Stimulated activated CD4-positive, alpha-beta T cell treated with anti-CD3 and anti-CD28 coated beads, Interleukin-12 subunit alpha, Interleukin-12 subunit beta, amount 100 ng/mL, for 24 hours (primary cell): Measurements from ENCODE around the gene NCAPG.
"Not testable (repeated sequence)": the region's sequence is repeated elsewhere in the genome, so short reads cannot be mapped to it uniquely, and the experiment has no call there.

Source experiments
- DNase-seq, 2 experiments: peaks; one replicate each; pipeline ENCODE4 v3.0.0-alpha.2; 2020; ENCODE audit warnings: low read depth in 2 of 2

Gene NCAPG

DNA sequence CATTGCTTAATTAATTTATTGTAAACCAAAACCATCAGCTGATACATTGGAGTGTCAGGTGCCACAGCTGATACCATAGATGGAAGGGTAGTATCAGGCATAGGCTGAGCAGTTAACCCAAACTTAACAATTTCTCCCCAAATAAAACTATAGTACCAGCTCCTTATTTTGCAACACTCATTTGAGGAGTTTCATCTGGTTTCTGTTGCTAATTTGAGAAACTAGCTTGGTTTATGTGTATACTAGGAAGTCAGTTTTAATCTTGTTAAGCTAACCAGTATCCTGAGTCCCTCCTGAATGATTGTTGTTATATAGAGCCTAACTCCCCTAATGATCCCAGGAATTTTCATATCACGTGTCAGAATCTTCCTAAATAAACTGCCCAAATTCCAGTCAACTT is 13.0 kb upstream of the NCAPG start:
- DNase-seq = no peak

GRCh38 chr4:17805580-17806155 is 5.1 kb upstream of the NCAPG start:
- no peak for DNase-seq

DNA sequence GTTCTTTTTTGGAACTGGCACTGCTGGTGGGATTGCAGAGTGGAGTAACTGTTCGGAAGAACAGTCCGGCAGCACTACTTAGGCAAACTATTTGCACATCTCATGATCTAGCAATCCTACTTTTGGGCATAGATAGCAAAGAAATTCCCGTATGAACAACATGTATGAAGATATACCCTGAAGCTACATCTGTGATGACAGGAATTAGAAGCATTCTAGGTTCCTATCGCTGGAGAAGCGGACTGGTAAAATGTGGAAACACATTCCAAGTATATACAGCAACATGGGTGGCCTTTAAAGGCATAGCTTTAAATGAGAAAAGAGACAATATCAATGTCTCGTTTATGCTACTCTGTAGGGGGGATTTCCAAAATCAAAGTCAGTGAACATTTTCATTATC is 3.3 kb upstream of the NCAPG start:
- no peak for DNase-seq

GRCh38 chr4:17809667-17810066 is 1.1 kb upstream of the NCAPG start:
- DNase-seq = no peak

DNA sequence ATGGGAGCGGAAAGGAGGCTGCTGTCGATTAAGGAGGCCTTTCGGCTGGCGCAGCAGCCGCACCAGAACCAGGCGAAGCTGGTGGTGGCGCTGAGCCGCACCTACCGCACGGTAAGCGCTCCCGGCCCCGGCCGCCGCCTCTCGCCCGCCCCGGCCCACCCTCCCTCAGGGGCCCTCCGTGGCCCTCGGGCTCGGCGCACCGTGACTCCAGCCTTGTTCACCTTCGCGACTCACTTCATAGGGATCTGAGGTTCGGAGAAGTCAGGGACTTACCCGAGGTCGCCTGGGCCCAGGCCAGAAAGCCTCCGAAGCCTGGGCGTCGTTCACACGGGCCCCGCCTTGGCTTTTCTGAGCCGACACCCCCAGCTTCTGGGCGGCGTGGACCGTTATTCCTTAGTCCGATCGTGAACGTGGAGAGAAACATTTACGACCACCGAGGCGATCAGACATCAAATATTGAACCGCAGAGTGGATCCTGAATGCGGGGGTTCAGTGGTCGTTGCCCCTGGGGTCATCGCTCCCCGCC is 362 bp downstream of the NCAPG start:
- peak in 1 of 2 experiments; percentile 13 for DNase-seq

GRCh38 chr4:17812125-17812524 is 1.3 kb downstream of the NCAPG start:
- no peak for DNase-seq

- DNase-seq = no peak
Observed at GRCh38 chr4:17812801-17813200, 2.0 kb downstream of the NCAPG start.

DNA sequence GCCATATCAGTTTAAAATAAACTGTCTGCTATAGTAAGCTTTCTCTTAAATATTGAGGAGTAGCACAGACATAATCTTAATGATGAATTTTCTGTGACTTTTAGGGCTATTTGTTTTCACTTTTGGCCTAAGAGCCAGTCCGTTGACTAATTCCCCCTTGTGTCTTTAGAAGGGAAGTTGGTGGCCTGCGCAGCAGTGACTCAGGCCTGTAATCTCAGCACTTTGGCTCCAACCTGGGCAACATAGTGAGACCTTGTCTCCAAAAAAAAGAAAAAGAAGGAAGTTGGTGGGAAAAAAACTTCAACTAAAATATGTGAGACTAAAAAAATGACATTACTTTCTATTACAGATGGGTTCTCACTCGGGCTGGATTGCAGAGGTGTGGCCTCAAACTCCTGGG is 3.4 kb downstream of the NCAPG start:
- no peak for DNase-seq

- no peak for DNase-seq
Observed at GRCh38 chr4:17816142-17816541, 5.4 kb downstream of the NCAPG start.

DNA sequence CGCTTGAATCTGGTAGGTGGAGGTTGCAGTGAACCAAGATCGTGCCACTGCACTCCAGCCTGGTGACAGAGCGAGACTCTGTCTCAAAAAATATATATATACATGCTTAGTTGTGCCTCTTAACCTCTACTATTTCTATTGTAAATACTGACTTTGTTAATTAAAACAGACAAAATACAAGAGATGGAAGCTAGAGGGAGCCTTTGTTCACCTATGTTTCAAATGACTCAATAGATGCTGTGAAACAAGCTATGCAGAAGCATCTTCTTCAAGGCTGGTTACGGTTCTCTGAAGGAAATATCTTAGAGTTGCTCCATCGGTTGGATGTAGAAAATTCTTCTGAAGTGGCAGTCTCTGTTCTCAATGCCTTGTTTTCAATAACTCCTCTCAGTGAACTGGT is 6.2 kb downstream of the NCAPG start:
- no peak for DNase-seq

GRCh38 chr4:17823871-17824669 is 13.3 kb downstream of the NCAPG start:
- DNase-seq = no peak

DNA sequence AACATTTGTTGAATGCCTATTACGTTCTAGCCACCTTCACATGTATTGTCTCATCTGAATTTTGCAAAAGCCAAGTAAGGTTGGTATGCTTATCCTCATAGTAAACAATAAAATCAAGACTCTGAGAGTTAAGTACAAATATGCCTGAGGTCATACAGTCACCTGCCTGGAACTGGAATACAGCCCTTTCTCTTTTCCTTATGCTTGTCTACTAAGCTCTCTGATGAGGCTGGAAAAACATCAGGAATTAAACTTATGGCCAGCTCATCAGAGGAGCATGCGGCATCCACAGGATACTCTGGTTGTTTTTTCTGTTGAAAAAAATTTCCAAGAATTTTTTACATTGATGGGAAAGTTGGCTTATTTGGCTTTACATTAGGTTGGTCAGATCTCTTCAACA is 35.5 kb downstream of the NCAPG start:
- DNase-seq = no peak

GRCh38 chr4:17850295-17850694 is 39.5 kb downstream of the NCAPG start:
- DNase-seq = not testable (repeated sequence)

- DNase-seq = no peak
Observed at GRCh38 chr4:17851959-17852358, 41.2 kb downstream of the NCAPG start.

- DNase-seq = no peak
Observed at GRCh38 chr4:17854036-17854435, 43.3 kb downstream of the NCAPG start.

- no peak for DNase-seq
Observed at GRCh38 chr4:17859793-17860406, 49.1 kb downstream of the NCAPG start.

DNA sequence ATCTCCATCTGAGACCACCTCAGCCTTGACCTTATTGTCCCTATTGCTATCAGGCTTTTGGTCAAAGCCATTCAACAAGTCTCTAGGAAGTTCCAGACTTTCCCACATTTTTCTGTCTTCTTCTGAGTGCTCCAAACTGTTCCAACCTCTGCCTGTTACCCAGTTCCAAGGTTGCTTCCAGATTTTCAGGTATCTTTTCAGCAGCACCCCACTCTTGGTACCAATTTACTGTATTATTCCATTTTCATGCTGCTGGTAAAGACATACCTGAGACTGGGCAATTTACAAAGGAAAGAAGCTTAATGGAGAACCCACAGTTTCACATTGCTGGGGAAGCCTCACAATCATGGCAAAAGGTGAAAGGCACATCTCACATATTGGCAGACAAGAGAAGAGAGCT is 51.1 kb downstream of the NCAPG start:
- DNase-seq = not testable (repeated sequence)

GRCh38 chr4:17865866-17866363 is 55.1 kb downstream of the NCAPG start:
- no peak for DNase-seq

DNA sequence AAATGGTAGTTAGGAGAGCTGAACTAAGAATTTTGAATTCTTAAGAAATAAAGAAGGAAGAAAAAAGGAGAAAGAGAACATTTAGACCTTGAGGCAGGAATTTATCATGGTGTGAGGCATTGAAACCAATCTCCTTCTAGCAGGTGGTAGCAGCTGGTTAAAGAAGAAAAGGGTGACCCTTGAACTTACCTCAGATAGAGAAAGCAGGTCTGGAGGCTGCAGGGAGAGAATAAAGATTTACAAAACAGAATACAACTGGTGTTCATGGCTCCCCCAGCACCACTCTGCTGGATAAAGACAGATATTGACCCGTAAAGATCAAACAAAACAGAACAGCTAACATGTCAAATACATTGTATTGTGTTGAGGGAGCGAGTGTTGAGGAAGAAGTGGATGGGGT is 56.0 kb downstream of the NCAPG start:
- no peak for DNase-seq

- DNase-seq = no peak
Observed at GRCh38 chr4:17867276-17867675, 56.5 kb downstream of the NCAPG start.

DNA sequence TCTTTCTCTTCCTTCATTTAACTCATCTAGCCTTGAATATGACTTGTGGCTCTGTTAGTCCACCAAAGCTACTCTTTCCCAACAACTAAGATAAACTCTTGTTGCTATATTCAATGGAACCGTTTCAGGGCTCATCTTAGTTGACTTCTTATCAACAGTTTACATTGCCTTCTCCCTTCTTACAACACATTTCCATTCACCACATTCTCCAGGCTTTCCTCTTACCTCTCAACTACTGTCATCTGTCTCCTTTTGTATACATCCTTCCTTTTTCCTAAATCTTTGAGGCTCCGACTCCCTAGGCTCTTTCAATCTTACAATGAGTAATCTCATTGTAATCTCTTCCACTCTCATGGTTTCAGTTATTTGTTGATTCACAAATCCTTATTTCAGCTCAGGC is 58.5 kb downstream of the NCAPG start:
- no peak for DNase-seq

DNA sequence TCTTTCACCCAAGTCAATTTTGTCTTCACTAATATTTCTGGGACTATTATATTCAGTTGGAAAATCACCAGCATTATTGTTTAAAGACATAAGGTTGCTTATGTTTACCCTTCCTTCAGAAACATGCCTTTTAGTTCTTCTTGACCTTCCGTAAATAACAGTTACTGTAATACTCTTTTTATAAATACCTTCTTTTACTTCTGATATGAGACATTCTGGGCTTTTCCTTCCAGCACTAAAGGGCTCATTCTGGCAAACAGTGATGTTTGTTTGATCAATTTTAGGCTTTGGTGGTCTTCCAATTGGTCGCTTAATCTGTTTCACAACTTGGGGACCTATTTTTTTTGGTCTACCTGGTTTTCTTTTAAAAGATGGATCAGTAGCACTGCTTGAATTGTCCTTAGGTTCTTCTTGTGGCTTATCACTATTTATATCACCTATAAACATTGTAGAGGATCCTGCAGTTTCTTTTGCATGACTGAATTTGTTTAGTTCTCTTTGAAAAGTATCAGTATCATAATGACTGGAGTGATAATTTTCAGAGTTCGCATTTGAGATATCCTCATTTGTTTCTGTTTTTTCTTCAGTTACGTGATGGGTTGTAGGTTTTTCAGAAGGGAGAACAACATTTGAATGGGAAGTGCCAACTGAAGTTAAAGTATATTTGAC is 64.8 kb downstream of the NCAPG start:
- no peak for DNase-seq
